PC-3 (cell line): Measurements from ENCODE around the gene METAP2. TPM values are rescaled to one million over a fixed set of nuclear protein-coding genes. Genes with fewer than 3 reads are reported as not detected.

ENCODE experiments used
- ATAC-seq: fragments of 200-7000 bp; cut with Tn5 transposase; 2 replicates; pipeline ENCODE4 v1.9.1; 2020; ENCODE audit warnings: mild to moderate bottlenecking, moderate library complexity
- BruUV-seq: library from RNA; stranded (reverse); fragments of 400-500 nt; replicated peaks from 2 replicates; lab custom pipeline; 2021; lab: Mats Ljungman, UMichigan
- CTCF ChIA-PET: fragments of 300-600 bp; sonication (Branson Sonifier 250); formaldehyde crosslinking; loops from one replicate; lab custom pipeline; 2022; ENCODE audit warnings: antibody characterized with exemption; lab: Charles Lee
- POLR2A ChIA-PET: fragments of 300-600 bp; sonication (Branson Sonifier 250); formaldehyde crosslinking; loops from one replicate; lab custom pipeline; 2022; ENCODE audit warnings: antibody characterized with exemption; ENCODE audit not compliant: unreplicated experiment; lab: Charles Lee
- DNase-seq: peaks from one replicate; pipeline ENCODE4 v3.0.0-alpha.2; 2015
- H2AFZ ChIP-seq: fragments of 300-600 bp; sonication (generic); 2 replicates; pipeline ENCODE4 v1.6.0; 2016; ENCODE audit warnings: antibody characterized with exemption, low read length
- H3F3A ChIP-seq: fragments of 300-600 bp; sonication (generic); one replicate; pipeline ENCODE4 v1.6.0; 2017; ENCODE audit warnings: antibody characterized with exemption, low read length, control low read depth, mild to moderate bottlenecking; ENCODE audit not compliant: unreplicated experiment
- H3K27ac ChIP-seq: fragments of 300-600 bp; sonication (generic); 2 replicates; pipeline ENCODE4 v1.5.1; 2016; ENCODE audit warnings: mild to moderate bottlenecking, low read length
- H3K27me3 ChIP-seq: fragments of 300-600 bp; sonication (generic); 2 replicates; pipeline ENCODE4 v1.6.1; 2016; ENCODE audit warnings: low read length, mixed read lengths
- H3K36me3 ChIP-seq: fragments of 300-600 bp; sonication (generic); 2 replicates; pipeline ENCODE4 v1.6.1; 2016; ENCODE audit warnings: low read depth, mixed run types, low read length, mixed read lengths
- H3K4me1 ChIP-seq: fragments of 300-600 bp; sonication (generic); 2 replicates; pipeline ENCODE4 v1.5.1; 2016; ENCODE audit warnings: low read length; ENCODE audit not compliant: insufficient read depth
- H3K4me2 ChIP-seq: fragments of 300-600 bp; sonication (generic); 2 replicates; pipeline ENCODE4 v1.6.0; 2016; ENCODE audit warnings: low read length
- H3K4me3 ChIP-seq: fragments of 300-600 bp; sonication (generic); 2 replicates; pipeline ENCODE4 v1.5.1; 2016; ENCODE audit warnings: mild to moderate bottlenecking, low read length, mixed read lengths
- H3K79me2 ChIP-seq: fragments of 300-600 bp; sonication (generic); 2 replicates; pipeline ENCODE4 v1.6.1; 2017; ENCODE audit warnings: low read length, mixed read lengths
- H3K9ac ChIP-seq: fragments of 300-600 bp; sonication (generic); 2 replicates; pipeline ENCODE4 v1.6.0; 2016; ENCODE audit warnings: mild to moderate bottlenecking, low read length
- H3K9me2 ChIP-seq: fragments of 300-600 bp; sonication (generic); replicated peaks from 2 replicates; pipeline ENCODE4 v1.6.1; 2016; ENCODE audit warnings: mixed run types, low read length, mixed read lengths
- H3K9me3 ChIP-seq: fragments of 300-600 bp; sonication (generic); 2 replicates; pipeline ENCODE4 v1.6.1; 2016; ENCODE audit warnings: low read length, mixed read lengths
- H4K20me1 ChIP-seq: fragments of 300-600 bp; sonication (generic); 2 replicates; pipeline ENCODE4 v1.6.1; 2016; ENCODE audit warnings: low read length, mixed read lengths
- CTCF ChIP-seq: fragments of 300-600 bp; sonication (generic); conservative IDR thresholded peaks from 2 replicates; pipeline ENCODE4 v1.5.1; 2017; ENCODE audit warnings: antibody characterized with exemption, low read depth, mild to moderate bottlenecking, low read length
- EZH2 ChIP-seq: fragments of 300-600 bp; sonication (generic); IDR thresholded peaks from one replicate; pipeline ENCODE4 v1.6.1; 2017; ENCODE audit warnings: antibody characterized with exemption, mild to moderate bottlenecking, low read length; ENCODE audit not compliant: unreplicated experiment
- EZH2phosphoT487 ChIP-seq: fragments of 300-600 bp; sonication (generic); IDR thresholded peaks from 2 replicates; pipeline ENCODE4 v1.6.1; 2018; ENCODE audit warnings: mild to moderate bottlenecking, antibody characterized with exemption, low read length, borderline replicate concordance
- intact Hi-C: fragments of 100-400 bp; cut with micrococcal nuclease; formaldehyde crosslinking; loops from 2 replicates; pipeline ENCODE4 v1.9.0; 2023
- total RNA-seq: library from RNA; depleted of rRNA; stranded (reverse); fragments of >200 nt; gene quantifications from 2 replicates; pipeline ENCODE4 v1.2.3, GENCODE V29; 2014

METAP2 gene
- total RNA-seq, 1 experiment from 2014 or later = 79.2 TPM

- no peak overlapping the region for H3K4me3 ChIP-seq
- CTCF ChIA-PET = interaction anchor here (0.6 to 1.7 kb wide), 20 partner anchors 24 to 1047 kb away, joined by 3 to 15 read pairs (median 5); partner anchors contain the start of genes FGD6 and VEZT
These were observed 60.0 kb downstream of the METAP2 start for GRCh38 chr12:95533985-95534384.

GRCh38 chr12:95538006-95538405, 64.1 kb downstream of the METAP2 start:
- Histone ChIP-seq H3K9ac (no peak overlapping the region), H2AFZ (no peak overlapping the region), H3K79me2 (no peaks in the 10 kb centered on the region), H3K9me3 (no peaks in the 10 kb centered on the region), H3K27ac (no peak overlapping the region), H3K4me2 (no peak overlapping the region), H3K27me3 (no peaks in the 10 kb centered on the region), H3K4me3 (no peak overlapping the region), H3F3A (peaks cover 4% of the 10 kb centered on the region), H3K4me1 (no peaks in the 10 kb centered on the region), H3K36me3 (no peaks in the 10 kb centered on the region), H3K9me2 (no peaks in the 10 kb centered on the region), H4K20me1 (no peaks in the 10 kb centered on the region)
- TF ChIP-seq EZH2 = no peak
- no peak for TF ChIP-seq EZH2phosphoT487
- TF ChIP-seq CTCF = no peak
- DNase-seq (no peak), ATAC-seq (no peak)
- POLR2A ChIA-PET = no interaction called here
- BruUV-seq = no TSS peak
- CTCF ChIA-PET = no interaction called here
- intact Hi-C loops = no loop called here

More at GRCh38 chr12:95533985-95534384, 60.0 kb downstream of the METAP2 start:
- no peak overlapping the region for H3K4me2 ChIP-seq
- H3K9ac ChIP-seq = no peak overlapping the region
- TF ChIP-seq CTCF (no peak), EZH2phosphoT487 (no peak), EZH2 (no peak)
- BruUV-seq = no TSS peak
- no peak overlapping the region for H2AFZ ChIP-seq
- ATAC-seq (no peak), DNase-seq (no peak)
- H3K9me2 ChIP-seq = no peaks in the 10 kb centered on the region
- H4K20me1 ChIP-seq = no peaks in the 10 kb centered on the region
- intact Hi-C loops = loop anchor here (1.0 to 2.0 kb wide), 3 partner anchors 197 to 418 kb away; no protein-coding TSS in a partner anchor
- H3F3A ChIP-seq = peaks cover 4% of the 10 kb centered on the region
- no peak overlapping the region for H3K27ac ChIP-seq
- no peaks in the 10 kb centered on the region for H3K27me3 ChIP-seq
- H3K36me3 ChIP-seq = no peaks in the 10 kb centered on the region
- POLR2A ChIA-PET = interaction anchor here (0.5 to 1.0 kb wide), 5 partner anchors 60 to 911 kb away, joined by 4 to 15 read pairs (median 6); partner anchors contain the start of genes FGD6, METAP2 and VEZT
- peaks cover 5% of the 10 kb centered on the region; the same call in 1 of the 2 replicates for H3K4me1 ChIP-seq
- H3K79me2 ChIP-seq = no peaks in the 10 kb centered on the region
- no peaks in the 10 kb centered on the region for H3K9me3 ChIP-seq

DNA sequence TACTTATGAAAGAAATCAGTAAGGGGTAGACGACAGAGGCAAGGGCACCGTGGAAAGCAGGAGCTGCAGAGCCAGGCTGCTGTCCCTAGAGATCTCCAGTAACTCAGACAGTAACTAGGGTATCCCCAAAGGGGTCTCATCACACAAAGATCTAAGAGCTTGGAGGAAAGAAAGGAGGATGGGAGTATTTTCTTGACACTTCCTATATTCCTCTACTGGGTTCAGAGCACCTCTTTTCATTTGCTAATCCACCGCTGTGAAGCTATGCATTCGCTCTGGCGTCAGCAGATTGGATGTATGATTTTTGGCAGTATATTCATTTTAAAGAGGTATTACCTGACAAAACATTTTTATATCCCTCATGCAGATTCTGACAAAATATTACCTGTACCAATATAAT, 64.7 kb downstream of the METAP2 start:
- no peaks in the 10 kb centered on the region for H3K27me3 ChIP-seq
- H3F3A ChIP-seq = peaks cover 4% of the 10 kb centered on the region
- intact Hi-C loops = no loop called here
- H2AFZ ChIP-seq = no peak overlapping the region
- no peaks in the 10 kb centered on the region for H3K4me1 ChIP-seq
- no peak for ATAC-seq
- no peak overlapping the region for H3K27ac ChIP-seq
- ChIA-PET CTCF (interaction anchor here (0.7 to 1.0 kb wide), 2 partner anchors 9 to 37 kb away, joined by 3 to 4 read pairs; no protein-coding TSS in a partner anchor), POLR2A (no interaction called here)
- BruUV-seq = no TSS peak
- DNase-seq = no peak
- H3K36me3 ChIP-seq = no peaks in the 10 kb centered on the region
- no peaks in the 10 kb centered on the region for H4K20me1 ChIP-seq
- H3K4me3 ChIP-seq = no peak overlapping the region
- no peak overlapping the region for H3K9ac ChIP-seq
- H3K79me2 ChIP-seq = no peaks in the 10 kb centered on the region
- H3K9me2 ChIP-seq = no peaks in the 10 kb centered on the region
- TF ChIP-seq EZH2 = no peak
- TF ChIP-seq EZH2phosphoT487 = no peak
- no peak for TF ChIP-seq CTCF
- no peaks in the 10 kb centered on the region for H3K9me3 ChIP-seq
- no peak overlapping the region for H3K4me2 ChIP-seq
